PC-9 (cell line): Measurements from ENCODE around the gene AEBP1.

Source experiments
- EZH2 ChIP-seq: fragments of 200-600 bp; sonication (generic); IDR thresholded peaks from 2 replicates; pipeline ENCODE4 v1.8.0; 2017; ENCODE audit warnings: antibody characterized with exemption, low read depth
- TF ChIP-seq, protein P1 (sequence below): fragments of 200-600 bp; sonication (generic); conservative IDR thresholded peaks from 2 replicates; pipeline ENCODE4 v1.6.1; 2017; ENCODE audit warnings: mixed run types, antibody characterized with exemption, mild to moderate bottlenecking, moderate library complexity

- TF ChIP-seq, protein P1, sequence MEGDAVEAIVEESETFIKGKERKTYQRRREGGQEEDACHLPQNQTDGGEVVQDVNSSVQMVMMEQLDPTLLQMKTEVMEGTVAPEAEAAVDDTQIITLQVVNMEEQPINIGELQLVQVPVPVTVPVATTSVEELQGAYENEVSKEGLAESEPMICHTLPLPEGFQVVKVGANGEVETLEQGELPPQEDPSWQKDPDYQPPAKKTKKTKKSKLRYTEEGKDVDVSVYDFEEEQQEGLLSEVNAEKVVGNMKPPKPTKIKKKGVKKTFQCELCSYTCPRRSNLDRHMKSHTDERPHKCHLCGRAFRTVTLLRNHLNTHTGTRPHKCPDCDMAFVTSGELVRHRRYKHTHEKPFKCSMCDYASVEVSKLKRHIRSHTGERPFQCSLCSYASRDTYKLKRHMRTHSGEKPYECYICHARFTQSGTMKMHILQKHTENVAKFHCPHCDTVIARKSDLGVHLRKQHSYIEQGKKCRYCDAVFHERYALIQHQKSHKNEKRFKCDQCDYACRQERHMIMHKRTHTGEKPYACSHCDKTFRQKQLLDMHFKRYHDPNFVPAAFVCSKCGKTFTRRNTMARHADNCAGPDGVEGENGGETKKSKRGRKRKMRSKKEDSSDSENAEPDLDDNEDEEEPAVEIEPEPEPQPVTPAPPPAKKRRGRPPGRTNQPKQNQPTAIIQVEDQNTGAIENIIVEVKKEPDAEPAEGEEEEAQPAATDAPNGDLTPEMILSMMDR, result no peak
- no peak for TF ChIP-seq EZH2
Measured at GRCh38 chr7:44106311-44107065, 2.3 kb downstream of the AEBP1 start.
